Measurements from ENCODE around the gene PHPT1. TPM values are rescaled to one million over a fixed set of nuclear protein-coding genes. Genes with fewer than 3 reads are reported as not detected.

Gene PHPT1
- polyA plus RNA-seq, 1 experiment = 91.6 TPM

GRCh38 chr9:136806631-136807201 lies 42.5 kb upstream of the PHPT1 start:
- POLR2A ChIA-PET = interaction anchor here (0.6 kb wide), 1 partner anchor 241 kb away, joined by 5 read pairs; no protein-coding TSS in a partner anchor
- Histone ChIP-seq H3K27ac (ENCODE audit: low read depth, low read length) (no peak overlapping the region), H3K4me3 (ENCODE audit: low read depth, low read length) (peak overlapping the region; percentile 78), H3K9me3 (ENCODE audit: control insufficient read depth, insufficient read depth, low read length) (no peaks in the 10 kb centered on the region; the same call in 1 of the 2 replicates), H3K27me3 (ENCODE audit: control insufficient read depth, insufficient read depth, low read length) (peaks cover 6% of the 10 kb centered on the region)
- TF ChIP-seq CTCF (IDR thresholded peaks at IDR 0.05; ENCODE audit: low read depth, low read length) = no peak
- CTCF ChIA-PET = interaction anchor here (1.5 to 2.6 kb wide), 2 partner anchors 14 to 36 kb away, joined by 5 to 12 read pairs; partner anchors contain the start of gene AJM1
- DNase-seq (ENCODE audit: low read depth, low spot score) = no peak

- Histone ChIP-seq H3K4me3 (ENCODE audit: low read depth, low read length) (peak within 1 kb of the TSS; percentile 78), H3K27ac (ENCODE audit: low read depth, low read length) (peak within 1 kb of the TSS; percentile 52), H3K27me3 (ENCODE audit: control insufficient read depth, insufficient read depth, low read length) (peaks cover under 1% of the 10 kb centered on the region), H3K9me3 (ENCODE audit: control insufficient read depth, insufficient read depth, low read length) (no peaks in the 10 kb centered on the region; the same call in 1 of the 2 replicates)
- no peak for TF ChIP-seq CTCF (IDR thresholded peaks at IDR 0.05; ENCODE audit: low read depth, low read length)
- DNase-seq (ENCODE audit: low read depth, low spot score) = no peak
- CTCF ChIA-PET = interaction anchor here (2.6 kb wide), 1 partner anchor 14 kb away, joined by 12 read pairs; no protein-coding TSS in a partner anchor
- POLR2A ChIA-PET = interaction anchor here (0.6 to 1.0 kb wide), 3 partner anchors 13 to 241 kb away, joined by 3 to 5 read pairs (median 3); no protein-coding TSS in a partner anchor
Observed at GRCh38 chr9:136807281-136808074, 41.7 kb upstream of the PHPT1 start, which contains the start of gene RABL6. TSS of gene RABL6 (plus strand) at chr9:136807948. CDS start at chr9:136808197, 249 bp downstream.

GRCh38 chr9:136808075-136808805 lies 41.0 kb upstream of the PHPT1 start:
- H3K27ac ChIP-seq (ENCODE audit: low read depth, low read length) = peak overlapping the region; percentile 11
- no peak for DNase-seq (ENCODE audit: low read depth, low spot score)
- no peaks in the 10 kb centered on the region for H3K27me3 ChIP-seq (ENCODE audit: control insufficient read depth, insufficient read depth, low read length)
- H3K9me3 ChIP-seq (ENCODE audit: control insufficient read depth, insufficient read depth, low read length) = no peaks in the 10 kb centered on the region; the same call in 1 of the 2 replicates
- ChIA-PET CTCF (interaction anchor here (2.6 kb wide), 1 partner anchor 15 kb away, joined by 12 read pairs; no protein-coding TSS in a partner anchor), POLR2A (interaction anchor here (1.0 kb wide), 2 partner anchors 14 to 18 kb away, joined by 3 read pairs; no protein-coding TSS in a partner anchor)
- H3K4me3 ChIP-seq (ENCODE audit: low read depth, low read length) = peak overlapping the region; percentile 78
- TF ChIP-seq CTCF (IDR thresholded peaks at IDR 0.05; ENCODE audit: low read depth, low read length) = no peak

- peak overlapping the region; percentile 11 for H3K27ac ChIP-seq (ENCODE audit: low read depth, low read length)
- no peaks in the 10 kb centered on the region; the same call in 1 of the 2 replicates for H3K9me3 ChIP-seq (ENCODE audit: control insufficient read depth, insufficient read depth, low read length)
- H3K27me3 ChIP-seq (ENCODE audit: control insufficient read depth, insufficient read depth, low read length) = no peaks in the 10 kb centered on the region
- TF ChIP-seq CTCF (IDR thresholded peaks at IDR 0.05; ENCODE audit: low read depth, low read length) = no peak
- ChIA-PET CTCF (no interaction called here), POLR2A (interaction anchor here (0.6 to 1.0 kb wide), 2 partner anchors 9 to 18 kb away, joined by 3 read pairs; no protein-coding TSS in a partner anchor)
- peak overlapping the region; percentile 78 for H3K4me3 ChIP-seq (ENCODE audit: low read depth, low read length)
- no peak for DNase-seq (ENCODE audit: low read depth, low spot score)
Observed at GRCh38 chr9:136808806-136809158, 40.4 kb upstream of the PHPT1 start.
